HG03108 (cell line): ENCODE results near the gene TTC12.

ENCODE experiments used
- ATAC-seq: cut with Tn5 transposase; IDR thresholded peaks from one replicate; pipeline ENCODE4 v1.9.1; 2021; ENCODE audit warnings: moderate library complexity; ENCODE audit not compliant: unreplicated experiment

The TTC12 gene

DNA sequence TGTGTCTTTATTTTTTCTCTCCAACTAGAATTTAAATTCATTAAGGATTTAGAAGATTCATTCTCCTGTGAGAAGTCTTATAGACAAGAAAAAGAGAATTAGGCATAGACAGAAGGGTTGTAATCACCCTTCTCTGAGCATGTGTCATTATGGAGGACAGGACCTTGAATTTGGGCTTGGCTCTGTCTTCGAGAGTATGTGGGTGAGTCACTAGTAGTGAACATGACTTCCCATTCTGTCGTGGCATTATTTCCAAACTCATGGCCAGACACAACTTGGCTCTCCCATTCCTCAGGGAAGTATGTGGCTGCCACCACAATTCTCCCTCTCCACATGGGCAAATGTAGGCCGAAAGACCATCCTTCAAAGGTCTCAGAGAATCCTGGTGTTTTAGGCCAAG is 58.9 kb downstream of the TTC12 start:
- no peak for ATAC-seq

DNA sequence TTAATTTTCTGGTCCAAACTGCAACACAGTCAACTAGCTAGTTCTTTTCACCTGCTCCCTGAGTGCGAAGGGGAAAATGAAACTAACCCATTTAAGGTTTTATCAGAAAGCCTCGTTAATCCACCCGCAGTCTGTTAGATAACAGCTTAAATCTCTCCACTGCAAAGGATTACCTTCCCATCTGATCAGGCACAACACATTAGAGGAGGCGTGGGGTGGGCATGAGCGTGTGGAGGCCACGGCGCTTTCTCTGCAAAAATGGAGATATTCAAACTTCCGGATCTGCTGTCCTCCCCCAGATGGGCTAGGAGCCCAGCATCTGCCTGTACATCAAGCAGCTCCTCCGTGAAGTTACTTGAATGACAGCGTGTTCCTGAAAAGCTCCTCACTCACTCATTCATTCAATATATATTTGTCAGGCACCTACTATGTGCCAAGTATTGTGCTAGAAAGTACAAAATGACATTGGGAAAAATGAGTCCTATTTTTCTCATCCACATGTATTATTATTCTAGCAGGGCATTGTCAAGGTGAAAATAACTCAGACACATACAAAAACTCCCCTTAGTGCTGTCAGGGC is 59.7 kb downstream of the TTC12 start:
- ATAC-seq, result no peak

DNA sequence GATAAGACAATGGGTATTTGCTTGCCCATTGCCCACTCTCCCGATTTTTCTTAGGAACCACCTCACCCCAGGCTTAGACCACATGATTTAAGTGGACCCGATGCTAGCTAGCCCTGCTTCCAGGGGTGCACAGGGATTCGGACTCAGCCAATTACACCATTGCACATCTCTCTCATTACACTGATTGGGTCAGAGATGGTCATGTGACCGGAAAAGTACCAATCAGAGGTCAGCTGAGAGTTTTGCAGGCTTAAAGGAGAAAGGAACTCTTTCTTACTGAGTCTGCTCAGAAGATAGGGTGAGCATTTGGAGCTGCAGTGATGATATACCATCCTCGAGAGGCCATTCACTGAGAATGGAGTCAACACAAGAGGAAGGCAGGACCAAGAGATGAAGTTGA is 61.0 kb downstream of the TTC12 start:
- ATAC-seq, result no peak

DNA sequence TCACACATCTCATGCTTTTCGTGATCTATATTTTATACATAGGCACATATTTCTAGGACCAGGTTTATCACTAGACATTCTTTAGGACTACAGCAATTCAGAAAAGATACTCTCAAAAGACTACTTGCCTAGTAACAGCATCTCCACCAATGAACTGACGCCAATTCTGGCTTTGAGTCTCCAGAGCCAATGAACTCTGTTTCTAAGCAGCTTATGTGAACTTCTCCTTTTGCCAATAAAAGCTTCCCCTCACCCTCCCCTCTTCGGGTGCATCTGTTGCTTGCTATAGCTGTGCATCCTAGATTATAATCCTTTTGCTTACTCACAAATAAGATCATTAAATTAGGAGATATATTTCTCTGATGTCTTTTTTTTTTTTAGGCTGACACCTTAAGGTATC is 61.8 kb downstream of the TTC12 start:
- no peak for ATAC-seq

DNA sequence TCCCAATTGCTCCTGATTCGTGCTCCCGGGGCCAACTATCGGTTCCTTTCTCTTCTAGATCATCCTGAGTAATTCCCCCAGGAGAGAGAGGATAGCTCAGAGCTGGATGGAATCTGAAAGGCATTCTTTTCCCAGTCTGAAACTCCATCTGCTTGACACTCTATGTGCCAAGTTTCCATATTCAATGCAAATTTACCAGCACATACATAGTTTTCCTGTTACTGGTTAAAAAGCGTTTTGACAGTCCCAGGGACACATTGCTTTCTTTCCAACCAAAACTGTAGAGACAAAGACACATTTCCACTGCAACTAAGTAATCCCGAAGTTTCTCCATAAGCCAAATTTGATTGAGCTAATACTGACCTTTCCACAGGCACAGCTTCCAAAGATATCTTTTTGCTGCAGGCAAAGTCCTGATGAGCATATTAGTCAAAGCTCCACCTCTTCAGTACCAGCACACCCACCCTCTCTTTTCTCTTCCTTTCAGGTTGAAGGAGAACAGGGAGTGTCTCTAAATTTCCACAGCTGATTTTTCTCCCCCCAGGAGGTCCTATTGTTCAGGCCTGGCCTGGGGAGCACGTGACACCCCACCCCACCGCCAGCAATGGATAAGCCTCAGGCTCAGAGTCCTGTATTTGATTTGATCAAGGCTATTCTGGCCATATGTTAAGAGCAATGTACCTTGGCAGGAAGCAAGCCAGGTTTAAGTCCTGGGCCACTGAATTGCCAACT is 63.5 kb downstream of the TTC12 start:
- ATAC-seq, result no peak

DNA sequence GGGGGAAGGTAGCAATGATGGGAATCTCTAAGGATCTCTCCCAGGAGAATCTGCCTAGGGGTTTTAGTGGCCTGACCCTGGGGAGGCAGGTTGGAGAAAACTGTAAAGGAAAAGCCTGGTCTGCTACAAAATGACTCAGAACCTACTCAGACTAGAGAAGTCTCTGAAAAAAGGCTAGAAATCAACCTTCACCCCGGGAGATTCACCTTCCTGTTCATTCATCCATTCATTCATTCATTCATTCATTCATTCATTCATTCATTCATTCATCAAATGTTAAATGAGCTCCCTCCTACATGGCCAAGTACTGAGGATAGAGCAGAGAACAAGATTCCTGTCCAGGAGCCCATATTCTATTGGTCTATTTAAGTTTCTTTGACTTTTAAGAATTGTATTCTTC is 64.3 kb downstream of the TTC12 start:
- no peak for ATAC-seq

DNA sequence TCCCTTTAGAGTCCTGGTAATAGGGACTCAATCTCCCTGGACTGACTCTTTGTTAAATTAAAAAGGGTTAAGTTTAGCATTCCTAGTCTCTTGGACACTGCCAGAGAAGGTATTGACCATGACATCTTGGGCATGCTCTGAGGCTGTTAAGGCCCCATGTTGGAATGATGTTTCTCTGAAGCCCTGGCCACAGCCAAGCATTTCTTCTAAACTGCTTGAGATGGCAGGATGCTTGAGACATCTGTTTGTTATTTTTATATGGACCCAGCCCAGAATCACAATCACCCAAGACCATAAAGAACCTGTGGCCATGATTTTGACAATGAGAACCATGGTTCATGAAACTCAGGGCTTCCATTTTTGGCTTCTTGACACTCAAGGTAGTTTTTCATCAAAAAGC is 67.7 kb downstream of the TTC12 start:
- no peak for ATAC-seq

DNA sequence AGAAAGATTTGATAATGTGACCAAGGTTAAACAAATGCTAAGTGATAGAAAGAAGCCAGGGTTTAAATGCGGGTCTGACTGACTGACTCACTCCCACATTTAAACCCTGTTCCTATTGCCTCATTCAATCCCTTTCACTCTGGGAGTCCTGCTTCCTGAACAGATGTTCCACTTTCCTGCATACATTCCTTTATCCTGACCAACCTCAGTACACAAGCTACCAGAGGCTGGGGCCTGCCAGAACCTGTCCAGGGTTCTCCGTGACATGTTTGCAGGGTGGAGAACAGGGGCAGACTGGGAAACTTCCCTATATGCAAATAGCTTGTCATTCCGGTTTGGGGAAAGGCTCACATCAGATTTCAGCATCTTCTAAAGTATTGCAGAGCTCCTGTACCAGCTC is 70.2 kb downstream of the TTC12 start:
- no peak for ATAC-seq

DNA sequence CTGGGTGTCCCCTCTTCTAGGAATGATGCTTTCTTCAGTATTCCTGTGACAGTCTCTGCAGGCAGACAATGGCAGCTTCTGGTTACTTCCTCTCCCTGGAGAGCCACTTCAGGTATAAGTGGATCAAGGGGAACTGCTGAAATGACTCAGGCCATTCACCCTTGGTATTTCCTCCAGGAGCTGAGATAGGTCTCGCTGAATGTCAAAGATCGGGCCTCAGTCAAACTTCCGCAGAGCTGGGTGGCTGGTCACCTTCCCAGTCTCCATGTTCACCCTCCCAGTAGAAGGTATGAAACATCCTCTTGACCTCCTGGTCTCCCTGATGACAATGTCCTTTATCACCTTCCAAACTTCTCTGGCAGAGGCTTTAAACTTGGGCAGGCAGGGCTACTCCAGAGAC is 71.4 kb downstream of the TTC12 start:
- no peak for ATAC-seq

DNA sequence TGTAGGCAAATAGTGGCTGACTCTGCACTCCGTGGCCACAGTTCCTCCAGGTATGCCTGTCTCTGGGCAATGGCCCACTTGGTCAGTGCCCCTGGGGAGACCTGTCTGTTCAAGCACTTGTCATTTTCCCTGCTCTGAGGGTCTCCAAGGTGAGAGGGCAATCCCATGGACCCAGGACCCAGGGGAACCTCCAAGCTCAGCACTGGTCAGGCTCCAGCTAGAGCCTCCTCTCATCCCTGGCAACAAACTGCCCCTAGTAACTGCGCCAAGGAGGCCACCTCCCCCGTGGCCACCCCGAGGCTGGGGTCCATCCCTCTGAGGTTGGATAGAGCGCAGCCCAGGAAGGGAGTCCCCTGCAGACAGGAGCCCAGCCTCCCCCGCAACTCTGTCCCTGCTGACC is 72.5 kb downstream of the TTC12 start:
- ATAC-seq, result no peak

DNA sequence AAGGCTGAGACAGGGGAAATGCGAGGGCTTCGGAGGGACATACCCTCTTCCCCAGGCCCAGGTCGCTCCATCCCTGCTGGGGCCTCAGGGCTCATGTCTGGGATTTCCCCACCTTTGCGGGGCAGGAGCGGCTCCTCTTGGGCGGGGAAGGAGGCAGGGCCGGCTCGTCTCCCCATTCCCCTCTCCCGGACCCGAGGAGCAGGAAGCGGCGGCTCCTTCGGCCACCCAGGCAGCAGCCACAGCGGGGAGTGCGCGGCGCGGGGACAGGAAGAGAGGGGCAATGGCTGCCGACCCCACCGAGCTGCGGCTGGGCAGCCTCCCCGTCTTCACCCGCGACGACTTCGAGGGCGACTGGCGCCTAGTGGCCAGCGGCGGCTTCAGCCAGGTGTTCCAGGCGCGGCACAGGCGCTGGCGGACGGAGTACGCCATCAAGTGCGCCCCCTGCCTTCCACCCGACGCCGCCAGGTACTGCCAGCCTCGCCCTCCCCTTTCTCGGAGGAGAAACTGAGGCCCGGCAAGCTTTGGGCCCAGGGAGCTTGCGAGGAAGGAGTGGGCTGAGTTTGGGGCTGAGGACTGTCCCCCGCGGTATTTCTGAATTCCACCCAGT is 73.3 kb downstream of the TTC12 start, which contains the start of gene ANKK1:
Gene ANKK1 (plus strand): TSS at position 175 of the 607 bp plus-strand sequence. CDS start 106 bp downstream, at position 281.
- ATAC-seq, result no peak

DNA sequence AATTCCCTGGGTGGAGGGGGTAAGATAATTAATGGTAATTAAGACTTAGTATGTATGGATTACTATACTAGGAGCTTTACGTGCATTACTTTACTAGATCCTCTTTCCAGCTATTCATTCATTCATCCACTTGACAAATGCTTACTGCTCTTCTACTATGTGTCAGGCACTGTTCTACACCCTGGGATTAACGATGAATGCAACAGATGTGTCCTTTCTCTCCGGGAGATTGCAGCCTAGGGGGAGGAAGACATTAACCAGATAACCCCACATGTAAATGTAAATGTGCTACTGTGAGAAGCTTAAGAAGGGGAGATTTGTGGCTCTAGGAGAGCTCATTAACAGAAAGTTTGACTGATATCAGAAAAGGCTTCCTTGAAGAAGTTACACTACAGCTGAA is 74.9 kb downstream of the TTC12 start:
- ATAC-seq, result no peak

DNA sequence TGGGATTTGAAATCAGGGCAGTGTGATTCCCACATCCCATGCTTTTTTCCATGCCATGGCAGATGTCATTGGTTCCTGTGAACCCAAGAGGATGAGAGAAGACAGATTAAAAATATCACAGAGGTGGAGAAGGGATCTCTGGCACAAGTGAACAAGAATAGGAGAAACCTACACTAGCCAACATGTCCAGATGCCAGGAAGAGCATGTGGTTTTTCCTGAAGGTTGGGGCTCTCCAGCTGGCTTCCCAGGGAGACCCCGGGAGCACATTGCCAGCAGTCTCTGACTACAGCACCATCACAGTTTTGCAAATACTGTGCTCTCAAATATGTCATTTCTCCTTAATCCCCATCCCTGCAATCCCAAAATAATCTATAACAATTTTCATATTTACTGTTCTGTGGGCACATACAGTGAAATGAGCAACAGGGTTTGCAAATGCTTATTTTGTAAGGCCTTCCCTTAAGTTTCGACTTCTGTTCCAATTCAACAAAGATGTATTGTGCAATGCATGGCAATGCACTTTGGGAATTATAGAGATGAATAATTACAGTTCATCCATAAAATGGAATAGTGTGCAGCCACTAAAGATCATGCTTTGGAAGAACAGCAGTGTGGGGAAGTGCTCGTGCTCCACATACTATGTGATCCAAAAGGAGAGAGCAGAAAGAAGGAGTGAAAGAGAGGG is 78.0 kb downstream of the TTC12 start:
- ATAC-seq, result no peak

DNA sequence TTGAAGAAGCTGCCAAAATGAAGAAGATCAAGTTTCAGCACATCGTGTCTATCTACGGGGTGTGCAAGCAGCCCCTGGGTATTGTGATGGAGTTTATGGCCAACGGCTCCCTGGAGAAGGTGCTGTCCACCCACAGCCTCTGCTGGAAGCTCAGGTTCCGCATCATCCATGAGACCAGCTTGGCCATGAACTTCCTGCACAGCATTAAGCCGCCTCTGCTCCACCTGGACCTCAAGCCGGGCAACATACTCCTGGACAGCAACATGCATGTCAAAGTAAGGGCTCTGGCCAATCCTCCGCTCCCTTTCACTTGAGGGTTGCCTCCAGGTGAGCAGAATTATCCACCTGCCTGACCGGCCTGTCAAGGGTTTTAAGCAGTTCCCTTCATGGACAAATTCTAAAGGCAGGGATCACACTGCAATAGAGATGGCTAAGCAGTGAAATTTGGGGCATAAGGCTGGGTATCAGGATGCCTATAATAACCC is 79.2 kb downstream of the TTC12 start:
- ATAC-seq, result no peak

DNA sequence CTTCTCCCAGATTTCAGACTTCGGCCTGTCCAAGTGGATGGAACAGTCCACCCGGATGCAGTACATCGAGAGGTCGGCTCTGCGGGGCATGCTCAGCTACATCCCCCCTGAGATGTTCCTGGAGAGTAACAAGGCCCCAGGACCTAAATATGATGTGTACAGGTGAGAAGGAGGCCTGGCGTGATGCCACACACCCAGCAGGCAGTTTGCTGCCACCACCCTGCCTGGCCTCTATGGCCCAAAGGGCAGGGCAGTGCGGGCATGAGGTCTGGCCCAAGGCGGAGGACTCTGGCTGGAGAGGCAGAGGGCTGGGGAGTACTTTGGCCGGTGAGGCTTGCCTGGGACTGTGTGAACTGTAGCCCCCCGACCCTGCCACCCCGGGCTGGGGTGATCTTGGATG is 80.5 kb downstream of the TTC12 start:
- ATAC-seq, result no peak

DNA sequence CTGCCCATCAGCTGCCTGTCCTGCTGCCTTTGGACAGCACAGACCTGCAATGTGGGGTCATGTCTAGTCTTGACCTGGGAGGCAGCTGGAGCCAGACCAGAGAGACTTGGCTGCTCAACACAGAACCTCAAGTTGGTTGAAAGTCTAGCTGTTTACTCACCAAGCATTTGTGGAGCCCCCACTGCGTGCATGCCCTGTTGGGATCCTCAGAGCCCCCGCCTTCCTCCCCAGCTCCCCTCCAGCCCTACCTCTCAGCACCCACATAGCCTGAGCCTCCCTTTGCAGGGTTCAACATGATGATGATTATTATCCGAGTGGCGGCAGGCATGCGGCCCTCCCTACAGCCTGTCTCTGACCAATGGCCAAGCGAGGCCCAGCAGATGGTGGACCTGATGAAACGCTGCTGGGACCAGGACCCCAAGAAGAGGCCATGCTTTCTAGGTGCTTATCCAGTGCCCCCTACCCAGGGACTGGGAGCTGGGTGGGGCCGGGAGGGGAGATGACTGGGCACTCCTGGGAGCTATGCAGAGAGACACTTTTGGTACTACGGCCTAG is 81.5 kb downstream of the TTC12 start:
- no peak for ATAC-seq

DNA sequence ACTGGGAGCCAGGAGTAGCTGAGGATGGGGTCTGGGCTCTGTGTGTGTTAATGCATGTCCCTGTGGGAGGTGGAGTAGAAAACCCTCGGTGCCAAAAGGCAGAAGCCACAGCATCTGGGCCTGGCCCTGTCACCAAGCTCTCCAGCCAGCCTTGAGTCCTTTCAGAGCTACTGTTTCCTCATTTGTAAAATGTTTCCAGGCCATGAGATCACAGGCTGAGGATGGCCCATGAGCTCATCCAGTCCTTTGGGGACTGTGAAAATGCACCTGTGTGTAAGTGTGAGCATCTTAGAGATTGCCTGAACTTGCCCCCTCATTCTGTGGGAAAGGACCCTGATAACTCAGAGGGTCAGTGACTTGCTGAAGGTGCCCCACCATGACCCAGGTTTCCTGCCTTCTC is 82.3 kb downstream of the TTC12 start:
- ATAC-seq, result no peak

DNA sequence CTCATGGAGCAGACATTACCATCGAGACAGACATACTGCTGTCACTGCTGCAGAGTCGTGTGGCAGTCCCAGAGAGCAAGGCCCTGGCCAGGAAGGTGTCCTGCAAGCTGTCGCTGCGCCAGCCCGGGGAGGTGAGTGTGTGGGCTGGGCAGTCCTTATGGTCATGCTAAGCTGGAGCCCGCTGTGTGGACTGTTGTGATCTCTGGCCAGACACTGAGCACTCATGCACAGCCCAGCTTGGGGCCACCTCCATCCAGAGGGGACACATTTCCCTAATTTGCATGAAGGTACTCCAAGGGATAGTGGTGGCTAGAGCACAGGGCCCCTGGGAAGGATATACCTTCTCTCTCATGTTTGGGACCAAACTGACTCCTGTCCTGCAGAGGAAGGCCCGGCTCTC is 82.8 kb downstream of the TTC12 start:
- ATAC-seq, result no peak

DNA sequence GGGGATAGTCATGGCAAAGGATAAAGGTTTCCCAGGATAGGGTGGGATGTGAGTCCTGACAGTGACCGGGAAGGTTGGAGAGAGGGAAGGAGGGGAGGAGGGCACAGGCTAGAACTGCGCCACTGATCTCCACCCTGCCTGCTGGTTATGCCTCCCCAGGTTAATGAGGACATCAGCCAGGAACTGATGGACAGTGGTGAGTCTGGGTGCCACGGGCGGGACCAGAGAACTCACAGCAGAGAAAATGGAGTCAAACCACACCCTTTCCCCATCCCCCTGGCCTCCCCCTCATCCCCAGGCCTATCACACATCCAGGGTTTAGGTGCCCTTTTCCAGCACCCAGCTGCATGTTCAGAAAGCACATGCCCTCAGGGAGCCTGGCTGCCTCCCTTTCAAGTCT is 83.4 kb downstream of the TTC12 start:
- ATAC-seq, result no peak

DNA sequence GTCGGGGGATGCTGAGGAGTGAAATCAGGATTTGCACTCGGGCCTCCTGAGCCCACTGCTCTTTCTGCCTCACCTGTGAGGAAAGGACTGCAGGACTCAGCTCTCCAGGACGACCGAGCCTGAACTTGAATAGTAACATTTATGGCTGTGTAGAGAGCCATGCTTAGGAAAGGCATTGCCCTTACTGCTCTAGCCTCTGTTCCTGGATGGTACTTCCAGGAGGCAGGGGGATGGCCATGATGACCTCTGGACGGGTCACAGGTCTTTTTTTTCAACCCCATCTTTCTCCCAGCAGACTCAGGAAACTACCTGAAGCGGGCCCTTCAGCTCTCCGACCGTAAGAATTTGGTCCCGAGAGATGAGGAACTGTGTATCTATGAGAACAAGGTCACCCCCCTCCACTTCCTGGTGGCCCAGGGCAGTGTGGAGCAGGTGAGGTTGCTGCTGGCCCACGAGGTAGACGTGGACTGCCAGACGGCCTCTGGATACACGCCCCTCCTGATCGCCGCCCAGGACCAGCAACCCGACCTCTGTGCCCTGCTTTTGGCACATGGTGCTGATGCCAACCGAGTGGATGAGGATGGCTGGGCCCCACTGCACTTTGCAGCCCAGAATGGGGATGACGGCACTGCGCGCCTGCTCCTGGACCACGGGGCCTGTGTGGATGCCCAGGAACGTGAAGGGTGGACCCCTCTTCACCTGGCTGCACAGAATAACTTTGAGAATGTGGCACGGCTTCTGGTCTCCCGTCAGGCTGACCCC is 84.5 kb downstream of the TTC12 start:
- no peak for ATAC-seq
